Measurements from ENCODE around the gene UBXN10. TPM values are rescaled to one million over a fixed set of nuclear protein-coding genes. Genes with fewer than 3 reads are reported as not detected.

The UBXN10 gene
- total and polyA plus RNA-seq, 2 of the 8 experiments (the other 6 are each of a cell fraction or from before 2014, with no cell fraction given) = 0.43 to 0.68 TPM

GRCh38 chr1:20183035-20183434 lies 2.9 kb upstream of the UBXN10 start:
- H4K8ac ChIP-seq (ENCODE audit: extremely low read depth, insufficient read depth, low read length) = no peak overlapping the region
- ChIA-PET CTCF (ENCODE audit: partially characterized antibody) (interaction anchor here (0.8 to 8.3 kb wide), 7 partner anchors 10 to 279 kb away, joined by 3 to 90 read pairs (median 3); no protein-coding TSS in a partner anchor), POLR2A (ENCODE audit: partially characterized antibody) (interaction anchor here (1.2 kb wide), 1 partner anchor 12 kb away, joined by 3 read pairs; no protein-coding TSS in a partner anchor)
- no peak overlapping the region for H2AFZ ChIP-seq (ENCODE audit: low read length)
- no peak overlapping the region for H3K9ac ChIP-seq (replicated peaks in 1 of 4; ENCODE audit: extremely low read depth in 1 of 4, low read depth in 3 of 4, low read length in 3 of 4)
- no peak overlapping the region for H3K14ac ChIP-seq (ENCODE audit: insufficient read length)
- H3K79me2 ChIP-seq (ENCODE audit: control insufficient read depth in 1 of 2, insufficient read depth in 2 of 2, low read length in 2 of 2) = no peaks in the 10 kb centered on the region; a peak in 1 of 4 replicates
- no peaks in the 10 kb centered on the region for H4K20me1 ChIP-seq (replicated peaks in 1 of 2; ENCODE audit: control insufficient read depth in 1 of 2, insufficient read depth in 2 of 2, low read length in 2 of 2)
- 87% methylated on average over 10 of the region's 10 CpGs; no CpG with 5 or more reads in 1 of the 2 experiments for WGBS, 2 experiments (ENCODE audit: extremely low coverage in 1 of 2, insufficient coverage in 1 of 2, insufficient read length in 1 of 2, insufficient replicate concordance in 2 of 2, low coverage in 1 of 2, low lambda C conversion rate in 2 of 2, missing lambda C conversion rate in 1 of 2)
- no peak overlapping the region for H2BK5ac ChIP-seq (ENCODE audit: low read depth, low read length)
- H3K4me1 ChIP-seq (replicated peaks in 1 of 4; ENCODE audit: control insufficient read depth in 3 of 4, insufficient read depth in 4 of 4, low read length in 3 of 4) = peaks cover 6 to 10% (median 8%) of the 10 kb centered on the region in 4 experiments; a peak in 4 of 7 replicates
- H3K4me2 ChIP-seq (ENCODE audit: insufficient read depth in 1 of 2, low read depth in 2 of 2, low read length in 2 of 2) = no peak overlapping the region
- H2BK15ac ChIP-seq (ENCODE audit: low read length) = 0 out of 2 replicates have a peak overlapping the region, but pooled peaks have one; percentile 5
- no peak overlapping the region for H2BK12ac ChIP-seq (ENCODE audit: low read depth, low read length)
- H2BK120ac ChIP-seq (replicated peaks; ENCODE audit: low read depth, low read length) = no peak overlapping the region
- H3K23me2 ChIP-seq (ENCODE audit: low read depth, low read length) = peaks cover 4% of the 10 kb centered on the region; the same call in 1 of the 2 replicates
- DNase-seq (ENCODE audit: low read depth in 1 of 2, low spot score in 2 of 2) = no peak
- no peak for TF ChIP-seq SRF (IDR thresholded peaks at IDR 0.05; ENCODE audit: low read depth, low read length)
- TF ChIP-seq TAF1 (IDR thresholded peaks at IDR 0.05; ENCODE audit: low read depth, low read length) = no peak
- no peak for TF ChIP-seq POLR2AphosphoS5 (IDR thresholded peaks at IDR 0.05; ENCODE audit: low read depth, low read length)
- TF ChIP-seq SAP30 (IDR thresholded peaks at IDR 0.05; ENCODE audit: insufficient read depth, insufficient replicate concordance, low read length) = no peak
- no peak for TF ChIP-seq EP300 (IDR thresholded peaks at IDR 0.05; ENCODE audit: borderline replicate concordance in 1 of 2, low read depth in 2 of 2, low read length in 2 of 2)
- no peak overlapping the region for H2AK5ac ChIP-seq (ENCODE audit: low read depth, low read length)
- peaks cover 0 to 14% (median 11%) of the 10 kb centered on the region in 4 experiments; a peak in 5 of 7 replicates for H3K27me3 ChIP-seq (replicated peaks in 1 of 4; ENCODE audit: control insufficient read depth in 3 of 4, extremely low read depth in 1 of 4, insufficient read depth in 3 of 4, low read length in 3 of 4)
- no peak overlapping the region for H3K18ac ChIP-seq (ENCODE audit: extremely low read depth, low read length)
- H3K9me3 ChIP-seq (ENCODE audit: insufficient read depth in 2 of 2, low read depth in 1 of 2, low read length in 1 of 2) = peaks cover 0 to 4% of the 10 kb centered on the region in 2 experiments; a peak in 1 of 4 replicates
- no peak overlapping the region for H4K91ac ChIP-seq (replicated peaks; ENCODE audit: insufficient read length, low read length)
- H3K4ac ChIP-seq (replicated peaks; ENCODE audit: insufficient read length, low read depth, low read length) = no peak overlapping the region
- no peak overlapping the region for H4K5ac ChIP-seq (ENCODE audit: insufficient read length, low read depth, low read length)
- no peak overlapping the region for H3K56ac ChIP-seq (replicated peaks; ENCODE audit: insufficient read length, low read depth, low read length)
- no peak overlapping the region for H3K4me3 ChIP-seq (ENCODE audit: extremely low read depth in 1 of 4, insufficient read depth in 2 of 4, low read depth in 3 of 4, low read length in 4 of 4)
- 0 out of 2 replicates have a peak, but pooled peaks cover 3% of the 10 kb centered on the region for H3K79me1 ChIP-seq (ENCODE audit: low read depth, low read length)
- no peaks in the 10 kb centered on the region for H3K36me3 ChIP-seq (ENCODE audit: control insufficient read depth in 2 of 4, insufficient read depth in 4 of 4, low read length in 3 of 4)
- no peak overlapping the region for H3K27ac ChIP-seq (ENCODE audit: low read depth, low read length)
- no peak overlapping the region for H3K23ac ChIP-seq (ENCODE audit: insufficient read length)
- FAIRE-seq = no peak
- no peak overlapping the region for H2BK20ac ChIP-seq (ENCODE audit: low read length)
